Heart right ventricle (tissue), 16 donors: ENCODE data around the gene HAPLN1. TPM values are rescaled to one million over a fixed set of nuclear protein-coding genes. Genes with fewer than 3 reads are reported as not detected.

Experiments
- ATAC-seq, 8 donors: fragments of 200-7000 bp; cut with Tn5 transposase; one replicate each; pipeline ENCODE4 v1.9.1; 2020; ENCODE audit warnings: mild to moderate bottlenecking in 8 of 8, moderate library complexity in 8 of 8, moderate number of reproducible peaks in 1 of 8
- DNase-seq, 2 donors: peaks; one replicate each; pipeline ENCODE4 v3.0.0-alpha.2; 2020
- H3K27ac ChIP-seq, 10 donors: fragments of 200-600 bp; sonication (generic) in 2 of 10; one replicate each; pipeline versions ENCODE4 v1.5.0 to v1.8.0; 2020 to 2022; ENCODE audit warnings: mild to moderate bottlenecking in 3 of 10
- H3K27me3 ChIP-seq, 7 donors: fragments of 200-600 bp; one replicate each; pipeline ENCODE4 v1.8.0; 2021 to 2022; ENCODE audit warnings: mild to moderate bottlenecking in 2 of 7
- H3K36me3 ChIP-seq, 9 donors: fragments of 200-600 bp; sonication (generic) in 1 of 9; one replicate each; pipeline versions ENCODE4 v1.5.0 to v1.8.0; 2020 to 2022; ENCODE audit warnings: mild to moderate bottlenecking in 2 of 9
- H3K4me1 ChIP-seq, 9 donors: fragments of 200-600 bp; sonication (generic) in 1 of 9; one replicate each; pipeline versions ENCODE4 v1.5.0 to v1.8.0; 2020 to 2022; ENCODE audit warnings: mild to moderate bottlenecking in 4 of 9
- H3K4me3 ChIP-seq, 10 donors: fragments of 200-600 bp; sonication (generic) in 2 of 10; one replicate each; pipeline versions ENCODE4 v1.5.0 to v1.8.0; 2020 to 2022; ENCODE audit warnings: mild to moderate bottlenecking in 7 of 10, moderate library complexity in 2 of 10
- H3K9me3 ChIP-seq, 11 donors: fragments of 200-600 bp in 10 of 11; sonication (generic) in 2 of 11; one replicate each; pipeline versions ENCODE4 v1.5.0 to v1.8.0; 2013 to 2022; ENCODE audit warnings: mild to moderate bottlenecking in 2 of 11, control low read depth in 1 of 11, moderate library complexity in 1 of 11
- WGBS, 2 donors: extraction: QIAGEN DNeasy Blood & Tissue Kit; methylation state at CpG; one replicate each; pipeline ENCODE4 v1.1.7; 2013; ENCODE audit warnings: inconsistent platforms in 1 of 2; 5-methylcytosine and 5-hydroxymethylcytosine counted together
- intact Hi-C, 10 donors: fragments of 100-400 bp; cut with DNase I; formaldehyde crosslinking; loops; one replicate each; pipeline versions ENCODE4 v1.11.1 to v1.14.2; 2022
- polyA plus RNA-seq, 2 donors: library from polyadenylated mRNA; stranded (reverse); fragments of 200-250 nt; gene quantifications; one replicate each; pipeline ENCODE4 v1.2.3, GENCODE V29; 2013
- total RNA-seq, 10 donors: library from RNA; stranded (reverse); fragmentation: NEBNext Ultra II Directional in 3 of 10; extraction: Animal tissue kit (Norgen Biotek cat#: 25700) in 3 of 10; gene quantifications; one replicate each; pipeline versions ENCODE4 v1.2.1 to v1.2.4, GENCODE V29; 2021 to 2023
- TF ChIP-seq, protein P1 (sequence below), 9 donors: fragments of 200-600 bp; sonication (generic) in 2 of 9; IDR thresholded peaks; one replicate each; pipeline versions ENCODE4 v1.5.0 to v1.8.0; 2021 to 2022; ENCODE audit warnings: antibody characterized with exemption in 9 of 9, mild to moderate bottlenecking in 5 of 9, moderate library complexity in 1 of 9
- donor health status: Arrhythmogenic right ventricular cardiomyopathy.
- donor health status: ischemic (EF 13 %, LVEDD 7.1; RV severe dilation, severe dysfunction).
- donor health status: healthy with polysubstance abuse.
- donor health status: DM: no; HTN: yes; CAD: no.
- donor health status: DM: no; HTN: no; CAD: no.
- donor health status: ischemic (EF 25% LVEDD 6.9; RV normal size, moderate dysfunction).
- donor health status: ischemic (EF 25% LVEDD 5.7; RV mildly dilated, moderate dysfunction).
- donor health status: healthy.
- donor health status: DM: yes; HTN: yes; CAD: no.
- donor health status: Ischemic cardiomyopathy.
- donor health status: ischemic (EF 35%, LVEDD 5.7; RV mildly dilated, moderate dysfunction).
- donor health status: nonischemic (EF 11% LVEDD 7.7; RV severe dilation, severe dysfunction).
- donor health status: DM: yes; HTN: yes; CAD: no.
- donor health status: PGD.
- donor health status: ischemic (EF 29% LVEDD 5.4; RV normal size, mild dysfunction).
- donor health status: nonischemic (EF 23%, LVEDD 6.1; RV moderate dilation, normal function).

HAPLN1 gene
- total and polyA plus RNA-seq, 12 donors: 0.07 to 4.4 (median 1.0) TPM; not detected in 1

DNA sequence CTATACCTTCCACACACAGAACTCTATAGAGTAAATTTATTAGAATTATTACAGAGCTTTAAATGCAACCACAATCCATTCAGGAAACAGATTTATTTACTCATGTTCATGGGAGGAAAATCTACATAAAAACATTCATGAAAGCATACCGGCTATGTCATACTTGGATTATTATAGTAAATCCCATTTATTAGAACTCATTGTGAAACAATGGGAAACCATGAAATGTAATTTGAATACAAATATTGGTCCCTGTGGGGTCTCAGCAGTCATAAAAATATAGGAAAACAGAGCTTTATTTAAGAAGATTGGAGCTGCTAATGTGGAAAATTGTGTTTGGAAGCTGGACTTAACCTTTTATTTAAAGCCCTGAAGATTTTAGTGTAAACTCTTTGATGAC, 80.7 kb downstream of the HAPLN1 start:
- Histone ChIP-seq H3K4me3 (no peak overlapping the region), H3K4me1 (no peaks in the 10 kb centered on the region), H3K36me3 (no peaks in the 10 kb centered on the region), H3K27ac (no peak overlapping the region), H3K9me3 (no peaks in the 10 kb centered on the region), H3K27me3 (no peaks in the 10 kb centered on the region)
- no peak for DNase-seq
- no peak for ATAC-seq
- intact Hi-C loops: no loop called here
- TF ChIP-seq, protein P1, sequence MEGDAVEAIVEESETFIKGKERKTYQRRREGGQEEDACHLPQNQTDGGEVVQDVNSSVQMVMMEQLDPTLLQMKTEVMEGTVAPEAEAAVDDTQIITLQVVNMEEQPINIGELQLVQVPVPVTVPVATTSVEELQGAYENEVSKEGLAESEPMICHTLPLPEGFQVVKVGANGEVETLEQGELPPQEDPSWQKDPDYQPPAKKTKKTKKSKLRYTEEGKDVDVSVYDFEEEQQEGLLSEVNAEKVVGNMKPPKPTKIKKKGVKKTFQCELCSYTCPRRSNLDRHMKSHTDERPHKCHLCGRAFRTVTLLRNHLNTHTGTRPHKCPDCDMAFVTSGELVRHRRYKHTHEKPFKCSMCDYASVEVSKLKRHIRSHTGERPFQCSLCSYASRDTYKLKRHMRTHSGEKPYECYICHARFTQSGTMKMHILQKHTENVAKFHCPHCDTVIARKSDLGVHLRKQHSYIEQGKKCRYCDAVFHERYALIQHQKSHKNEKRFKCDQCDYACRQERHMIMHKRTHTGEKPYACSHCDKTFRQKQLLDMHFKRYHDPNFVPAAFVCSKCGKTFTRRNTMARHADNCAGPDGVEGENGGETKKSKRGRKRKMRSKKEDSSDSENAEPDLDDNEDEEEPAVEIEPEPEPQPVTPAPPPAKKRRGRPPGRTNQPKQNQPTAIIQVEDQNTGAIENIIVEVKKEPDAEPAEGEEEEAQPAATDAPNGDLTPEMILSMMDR (IDR thresholded peaks at IDR 0.05): no peak
- 91% methylated on average over 1 of the region's 1 CpG for WGBS, 2 donors

DNA sequence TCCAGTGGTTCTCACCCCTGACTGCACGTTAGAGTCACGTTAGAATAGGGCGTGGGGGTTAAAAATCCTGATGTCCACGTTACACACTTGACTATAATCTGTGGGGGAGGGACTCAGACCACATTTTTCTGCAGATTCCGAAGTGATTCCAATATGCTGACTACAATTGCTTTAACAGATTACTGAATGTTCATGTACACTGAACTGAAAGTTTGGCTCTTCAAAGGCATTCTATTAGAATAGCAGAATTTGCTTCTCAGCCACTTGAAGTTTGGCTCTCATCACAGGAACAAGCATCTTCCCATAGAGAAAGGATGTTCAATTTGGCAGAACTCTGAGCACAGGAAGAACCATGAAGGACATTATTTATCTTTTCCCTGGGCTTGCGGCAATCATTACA, 84.5 kb downstream of the HAPLN1 start:
- no peaks in the 10 kb centered on the region for H3K4me1 ChIP-seq
- no peak for ATAC-seq
- no peaks in the 10 kb centered on the region for H3K36me3 ChIP-seq
- no peak for DNase-seq
- no peaks in the 10 kb centered on the region for H3K9me3 ChIP-seq
- H3K4me3 ChIP-seq: no peak overlapping the region
- intact Hi-C loops: no loop called here
- TF ChIP-seq, protein P1 (IDR thresholded peaks at IDR 0.05): no peak
- H3K27ac ChIP-seq: no peak overlapping the region
- 39 to 43% methylated on average over 6 of the region's 6 CpGs for WGBS, 2 donors
- no peaks in the 10 kb centered on the region for H3K27me3 ChIP-seq

DNA sequence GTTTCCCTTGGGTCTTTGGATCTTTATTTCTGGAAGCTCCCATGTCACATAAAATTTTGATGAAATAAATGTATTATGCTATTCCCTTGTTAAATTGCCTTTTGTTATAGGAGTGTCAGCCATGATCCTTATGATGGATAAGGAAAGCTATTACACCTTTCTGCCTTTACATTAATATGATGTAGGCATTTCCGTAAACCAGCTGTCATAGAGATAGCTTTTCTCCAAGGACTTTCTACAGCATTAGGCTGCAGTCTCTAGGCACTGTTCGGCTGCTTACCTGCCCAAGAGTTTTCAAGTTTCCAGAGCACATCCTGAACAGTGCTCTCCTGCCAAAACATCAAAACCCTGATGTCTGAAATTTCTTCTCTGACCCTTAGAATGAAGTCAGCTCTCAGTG, 87.4 kb downstream of the HAPLN1 start:
- Histone ChIP-seq H3K9me3 (no peaks in the 10 kb centered on the region), H3K4me1 (no peaks in the 10 kb centered on the region), H3K4me3 (no peak overlapping the region), H3K27ac (no peak overlapping the region), H3K36me3 (no peaks in the 10 kb centered on the region), H3K27me3 (no peaks in the 10 kb centered on the region)
- 87 to 89% methylated on average over 2 of the region's 2 CpGs for WGBS, 2 donors
- ATAC-seq (no peak), DNase-seq (no peak)
- TF ChIP-seq, protein P1 (IDR thresholded peaks at IDR 0.05): no peak
- intact Hi-C loops: no loop called here

DNA sequence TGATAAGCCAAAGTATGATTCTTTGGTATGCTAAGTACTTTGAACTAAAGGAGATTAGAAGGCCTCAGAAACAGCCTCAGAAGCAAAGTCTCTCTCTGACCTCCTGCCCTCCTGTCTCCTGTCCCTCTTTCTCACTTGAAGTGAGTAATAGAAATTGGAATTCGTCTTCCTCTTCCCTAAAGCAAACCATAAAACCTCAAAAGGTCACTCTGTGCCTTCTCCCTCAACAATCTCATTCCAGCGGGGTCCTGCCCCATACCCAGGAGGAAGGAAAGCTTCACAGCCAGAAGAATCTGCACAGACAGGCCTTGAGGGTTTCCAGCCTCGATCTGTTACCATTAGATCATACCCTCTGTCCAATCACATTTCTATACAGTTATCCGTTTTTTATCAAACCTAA, 87.8 kb downstream of the HAPLN1 start:
- Histone ChIP-seq H3K9me3 (no peaks in the 10 kb centered on the region), H3K36me3 (no peaks in the 10 kb centered on the region), H3K27ac (no peak overlapping the region), H3K4me1 (no peaks in the 10 kb centered on the region), H3K27me3 (no peaks in the 10 kb centered on the region), H3K4me3 (no peak overlapping the region)
- no peak for DNase-seq
- TF ChIP-seq, protein P1 (IDR thresholded peaks at IDR 0.05): no peak
- WGBS, 2 donors: 45 to 52% methylated on average over 4 of the region's 4 CpGs
- ATAC-seq: no peak
- intact Hi-C loops: no loop called here

DNA sequence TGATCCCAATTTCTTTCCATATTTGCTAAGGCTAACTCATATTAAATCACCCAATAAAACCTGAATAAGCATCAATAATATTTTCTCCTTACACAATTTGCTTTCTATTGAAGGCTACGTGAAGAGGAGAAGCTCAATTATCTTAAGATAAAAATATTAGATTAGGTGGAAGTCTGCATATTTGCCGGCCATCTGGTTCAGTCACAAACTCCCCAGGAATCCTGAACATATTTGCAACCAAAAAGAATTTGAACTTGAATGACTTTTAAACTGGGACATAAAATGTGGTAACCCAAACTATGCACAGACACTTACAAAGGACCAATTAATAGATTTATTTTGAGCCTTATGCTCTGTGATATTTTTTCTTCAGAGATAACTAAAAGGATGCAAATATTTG, 92.3 kb downstream of the HAPLN1 start:
- ATAC-seq: no peak
- DNase-seq: no peak
- Histone ChIP-seq H3K4me1 (no peaks in the 10 kb centered on the region), H3K27me3 (no peaks in the 10 kb centered on the region), H3K9me3 (no peaks in the 10 kb centered on the region), H3K27ac (no peak overlapping the region), H3K36me3 (no peaks in the 10 kb centered on the region), H3K4me3 (no peak overlapping the region)
- TF ChIP-seq, protein P1 (IDR thresholded peaks at IDR 0.05): no peak
- 57% methylated on average over 2 of the region's 2 CpGs for WGBS, 2 donors
- intact Hi-C loops: no loop called here
